Lung (tissue), 12 donors: ENCODE data around the gene ZNF581. TPM values are rescaled to one million over a fixed set of nuclear protein-coding genes. Genes with fewer than 3 reads are reported as not detected.

Experiments
- ATAC-seq: fragments of 200-7000 bp; cut with Tn5 transposase; one replicate; pipeline ENCODE4 v1.9.1; 2020; ENCODE audit warnings: moderate number of reproducible peaks; ENCODE audit not compliant: insufficient read depth, low FRiP score
- DNase-seq, 3 donors: peaks; one replicate each; pipeline ENCODE4 v3.0.0-alpha.2; 2013 to 2017
- H3K27ac ChIP-seq, 2 donors: one replicate each; pipeline ENCODE4 v1.5.1; 2013; ENCODE audit warnings: mild to moderate bottlenecking in 2 of 2, moderate library complexity in 2 of 2, control low read depth in 1 of 2, inconsistent platforms in 1 of 2, low read depth in 1 of 2, low read length in 1 of 2
- H3K27me3 ChIP-seq, 3 donors: one replicate each; pipeline ENCODE4 v1.5.1; 2013; ENCODE audit warnings: low read length in 2 of 3; ENCODE audit not compliant: control insufficient read depth in 3 of 3, insufficient read depth in 3 of 3
- H3K36me3 ChIP-seq, 4 donors: one replicate each; pipeline ENCODE4 v1.5.1; 2013; ENCODE audit warnings: low read length in 4 of 4, mild to moderate bottlenecking in 1 of 4, moderate library complexity in 1 of 4; ENCODE audit not compliant: control insufficient read depth in 4 of 4, insufficient read depth in 4 of 4
- H3K4me1 ChIP-seq, 5 donors: one replicate each; pipeline ENCODE4 v1.5.1; 2013; ENCODE audit warnings: low read length in 5 of 5, mild to moderate bottlenecking in 2 of 5, moderate library complexity in 1 of 5; ENCODE audit not compliant: control insufficient read depth in 5 of 5, insufficient read depth in 5 of 5
- H3K4me3 ChIP-seq: one replicate; pipeline ENCODE4 v1.5.1; 2013; ENCODE audit warnings: mild to moderate bottlenecking, control low read depth, moderate library complexity
- H3K9ac ChIP-seq, 2 donors: one replicate each; pipeline ENCODE4 v1.5.1; 2013; ENCODE audit warnings: low read length in 2 of 2, control low read depth in 1 of 2; ENCODE audit not compliant: insufficient read depth in 1 of 2
- H3K9me3 ChIP-seq, 4 donors: one replicate each; pipeline ENCODE4 v1.5.1; 2013; ENCODE audit warnings: low read length in 3 of 4, mild to moderate bottlenecking in 1 of 4, moderate library complexity in 1 of 4; ENCODE audit not compliant: control insufficient read depth in 4 of 4, insufficient read depth in 3 of 4
- CTCF ChIP-seq: IDR thresholded peaks from 2 replicates; pipeline ENCODE4 v1.5.1; 2012; ENCODE audit warnings: mild to moderate bottlenecking; ENCODE audit errors: control extremely low read depth, extremely low read depth
- whole genome bisulfite sequencing, 2 donors: extraction: QIAGEN DNeasy Blood & Tissue Kit; methylation state at CpG; one replicate each; pipeline ENCODE4 v1.1.7; 2013; 5-methylcytosine and 5-hydroxymethylcytosine counted together
- polyA plus RNA-seq, 2 donors: library from polyadenylated mRNA; stranded (reverse); fragments of 200-250 nt; gene quantifications; one replicate each; pipeline ENCODE4 v1.2.1, GENCODE V29; 2013
- total RNA-seq, 2 donors: library from RNA; depleted of rRNA in 1 of 2; stranded (reverse); fragments of >200 nt in 1 of 2; gene quantifications; one replicate each; pipeline ENCODE4 v1.2.1, GENCODE V29; 2014 to 2021
- donor health status: control.
- donor health status: control.
- donor health status: Bipolar disorder and iron deficiency.
- donor health status: healthy.
- donor health status: DM: yes; HTN: yes; CAD: no.

Gene ZNF581
- total and polyA plus RNA-seq, 4 donors, result 15.0 to 18.1 (median 15.6) TPM

- no peak overlapping the region for H3K4me3 ChIP-seq
- H3K9ac ChIP-seq, result no peak overlapping the region
- WGBS, 2 donors, result 87 to 88% methylated on average over 7 of the region's 7 CpGs
- H3K27ac ChIP-seq, result no peak overlapping the region
- H3K27me3 ChIP-seq, result no peaks in the 10 kb centered on the region
- no peak for TF ChIP-seq CTCF
- ATAC-seq (no peak), DNase-seq (no peak)
- H3K4me1 ChIP-seq, result peaks cover 3 to 14% (median 11%) of the 10 kb centered on the region in 5 donors
- no peaks in the 10 kb centered on the region for H3K9me3 ChIP-seq
- peaks cover 0 to 39% (median 26%) of the 10 kb centered on the region in 4 donors for H3K36me3 ChIP-seq
These were observed 33.5 kb downstream of the ZNF581 start for GRCh38 chr19:55676889-55677505.

GRCh38 chr19:55677572-55678028 lies 34.2 kb downstream of the ZNF581 start:
- peak overlapping the region in 1 of 2 donors; percentile 8 for H3K27ac ChIP-seq
- no peak for ATAC-seq
- H3K4me3 ChIP-seq, result no peak overlapping the region
- TF ChIP-seq CTCF, result no peak
- no peaks in the 10 kb centered on the region for H3K9me3 ChIP-seq
- H3K27me3 ChIP-seq, result no peaks in the 10 kb centered on the region
- peak in 1 of 3 donors; percentile 11 for DNase-seq
- 55 to 62% methylated on average over 6 of the region's 6 CpGs for WGBS, 2 donors
- H3K4me1 ChIP-seq, result peaks cover 3 to 14% (median 11%) of the 10 kb centered on the region in 5 donors
- peaks cover 0 to 42% (median 29%) of the 10 kb centered on the region in 4 donors for H3K36me3 ChIP-seq
- no peak overlapping the region for H3K9ac ChIP-seq

GRCh38 chr19:55678121-55678671 lies 34.7 kb downstream of the ZNF581 start:
- DNase-seq, result peak in 1 of 3 donors; percentile 10

More at GRCh38 chr19:55678121-55678671, 34.7 kb downstream of the ZNF581 start:
- Histone ChIP-seq H3K27ac (peak overlapping the region in 1 of 2 donors; percentile 2), H3K36me3 (peaks cover 0 to 42% (median 29%) of the 10 kb centered on the region in 4 donors), H3K9ac (no peak overlapping the region), H3K4me1 (peaks cover 3 to 14% (median 11%) of the 10 kb centered on the region in 5 donors), H3K27me3 (no peaks in the 10 kb centered on the region), H3K4me3 (no peak overlapping the region), H3K9me3 (no peaks in the 10 kb centered on the region)
- WGBS, 2 donors, result 76 to 81% methylated on average over 21 of the region's 21 CpGs
- no peak for ATAC-seq
- no peak for TF ChIP-seq CTCF
